HepG2 (cell line): Measurements from ENCODE around the gene DYNC2LI1. TPM values are rescaled to one million over a fixed set of nuclear protein-coding genes. Genes with fewer than 3 reads are reported as not detected.

ENCODE experiments used
- AKNA ChIP-seq: sonication (generic); formaldehyde crosslinking; IDR thresholded peaks from 2 replicates; pipeline ENCODE4 v1.4.0; 2020; ENCODE audit warnings: missing genetic modification reagents, borderline replicate concordance
- EED ChIP-seq: sonication (generic); formaldehyde crosslinking; IDR thresholded peaks from 2 replicates; pipeline ENCODE4 v1.5.0; 2020; ENCODE audit warnings: mild to moderate bottlenecking, missing genetic modification reagents
- IKZF5 ChIP-seq: IDR thresholded peaks from 2 replicates; pipeline ENCODE4 v1.6.1; 2018; ENCODE audit warnings: missing genetic modification reagents, mild to moderate bottlenecking, missing compliant biosample characterization
- PCBP1 ChIP-seq: fragments of 200-400 bp; formaldehyde crosslinking; IDR thresholded peaks from 2 replicates; pipeline ENCODE4 v1.6.1; 2017; ENCODE audit warnings: mild to moderate bottlenecking, low read depth, low read length, borderline replicate concordance
- SKIL ChIP-seq: sonication (generic); formaldehyde crosslinking; IDR thresholded peaks from 2 replicates; pipeline ENCODE4 v1.8.0; 2022; ENCODE audit warnings: missing genetic modification reagents, mild to moderate bottlenecking, moderate library complexity, borderline replicate concordance
- SNAI1 ChIP-seq: sonication (generic); formaldehyde crosslinking; IDR thresholded peaks from 2 replicates; pipeline ENCODE4 v1.5.0; 2020; ENCODE audit warnings: mild to moderate bottlenecking, missing genetic modification reagents, borderline replicate concordance
- XRCC5 ChIP-seq: fragments of 200-400 bp; formaldehyde crosslinking; optimal IDR thresholded peaks from 2 replicates; pipeline ENCODE3; 2017; ENCODE audit warnings: mild to moderate bottlenecking, low read length
- ZBTB3 ChIP-seq: sonication (generic); formaldehyde crosslinking; IDR thresholded peaks from 2 replicates; pipeline ENCODE4 v1.4.0; 2020; ENCODE audit warnings: low read depth, mild to moderate bottlenecking, moderate library complexity, missing genetic modification reagents, borderline replicate concordance
- ZBTB39 ChIP-seq: sonication (generic); formaldehyde crosslinking; IDR thresholded peaks from 2 replicates; pipeline ENCODE4 v1.5.0; 2020; ENCODE audit warnings: missing genetic modification reagents
- ZNF282 ChIP-seq: fragments of 450-650 bp; IDR thresholded peaks from 2 replicates; pipeline ENCODE4 v1.6.1; 2018; ENCODE audit not compliant: partially characterized antibody
- ZNF317 ChIP-seq: sonication (generic); formaldehyde crosslinking; IDR thresholded peaks from 2 replicates; pipeline ENCODE4 v1.5.0; 2020; ENCODE audit warnings: mild to moderate bottlenecking, missing genetic modification reagents
- ZNF337 ChIP-seq: sonication (generic); formaldehyde crosslinking; IDR thresholded peaks from 2 replicates; pipeline ENCODE4 v1.5.1; 2020; ENCODE audit warnings: missing genetic modification reagents, low read depth, mild to moderate bottlenecking, borderline replicate concordance
- ZNF34 ChIP-seq: sonication (generic); formaldehyde crosslinking; IDR thresholded peaks from 2 replicates; pipeline ENCODE4 v1.4.0; 2020; ENCODE audit warnings: mild to moderate bottlenecking, missing genetic modification reagents, borderline replicate concordance
- ZNF562 ChIP-seq: sonication (generic); formaldehyde crosslinking; IDR thresholded peaks from 2 replicates; pipeline ENCODE4 v1.8.0; 2022; ENCODE audit warnings: missing genetic modification reagents, borderline replicate concordance
- ZNF572 ChIP-seq: sonication (generic); formaldehyde crosslinking; IDR thresholded peaks from 2 replicates; pipeline ENCODE4 v1.5.1; 2020; ENCODE audit warnings: mild to moderate bottlenecking, missing genetic modification reagents
- ZSCAN5A ChIP-seq: sonication (generic); formaldehyde crosslinking; IDR thresholded peaks from 2 replicates; pipeline ENCODE4 v1.8.0; 2022; ENCODE audit warnings: mild to moderate bottlenecking, missing genetic modification reagents, borderline replicate concordance
- polyA plus RNA-seq, 8 experiments: library from polyadenylated mRNA; depleted of rRNA in 3 of 8; stranded (reverse) in 7 of 8; unstranded in 1 of 8; fragments of >200 nt; fragmentation: Illumina TruSeq in 4 of 8; extraction: Trizol in 4 of 8; gene quantifications; 2 replicates each; pipeline versions ENCODE4 v1.2.1 to v1.2.3, GENCODE V29; 2011 to 2016; ENCODE audit warnings: low read depth in 4 of 8, missing spikeins in 1 of 8, mixed read lengths in 1 of 8; ENCODE audit not compliant: insufficient read depth in 1 of 8
- total RNA-seq, 5 experiments: library from RNA; depleted of rRNA; stranded (reverse); fragments of >200 nt; fragmentation: Illumina TruSeq; extraction: Trizol; gene quantifications; 2 replicates each; pipeline ENCODE4 v1.2.3, GENCODE V29; 2016; ENCODE audit warnings: low read depth in 1 of 5

The DYNC2LI1 gene
- total and polyA plus RNA-seq, 2 of the 13 experiments (the other 11 are each of a cell fraction or from before 2014, with no cell fraction given): 16.9 to 23.2 TPM

- TF ChIP-seq SNAI1 (CRISPR knock-in tag) (no peak), AKNA (CRISPR knock-in tag) (no peak), IKZF5 (CRISPR knock-in tag) (0 out of 2 replicates have a peak, but pooled peaks have one; percentile 34), ZBTB3 (CRISPR knock-in tag) (no peak), XRCC5 (peak; percentile 85), ZNF282 (no peak), ZNF337 (CRISPR knock-in tag) (no peak), PCBP1 (0 out of 2 replicates have a peak, but pooled peaks have one; percentile 61), ZNF572 (CRISPR knock-in tag) (no peak), ZSCAN5A (0 out of 2 replicates have a peak, but pooled peaks have one; percentile 74), ZNF34 (0 out of 2 replicates have a peak, but pooled peaks have one; percentile 38), SKIL (CRISPR knock-in tag) (peak; percentile 15; the same call in 1 of the 2 replicates), ZNF562 (CRISPR knock-in tag) (no peak), ZBTB39 (no peak), ZNF317 (CRISPR knock-in tag) (no peak), EED (no peak)
Measured at GRCh38 chr2:43838560-43839267, 64.9 kb downstream of the DYNC2LI1 start, which contains the start of the genes ABCG5 and ABCG8 (continued).
